ENCODE results near the gene RBM20.

GRCh38 chr10:110616493-110617033 is 27.6 kb upstream of the RBM20 start:
- TF ChIP-seq POLR2A (IDR thresholded peaks at IDR 0.05; ENCODE audit: low read depth, low read length): no peak
- TF ChIP-seq CTCF (conservative IDR thresholded peaks at IDR 0.05; ENCODE audit: low read depth, low read length): no peak
- TF ChIP-seq CEBPB (IDR thresholded peaks at IDR 0.05; ENCODE audit: low read depth, low read length): no peak
- no peak for TF ChIP-seq MAZ (IDR thresholded peaks at IDR 0.05; ENCODE audit: borderline replicate concordance, low read depth, low read length)
- TF ChIP-seq RFX5 (IDR thresholded peaks at IDR 0.05; ENCODE audit: low read depth, low read length): no peak
- no peak for TF ChIP-seq RAD21 (IDR thresholded peaks at IDR 0.05; ENCODE audit: low read length)
- TF ChIP-seq RCOR1 (IDR thresholded peaks at IDR 0.05; ENCODE audit: insufficient replicate concordance, low read length): no peak
- no peak for TF ChIP-seq MXI1 (IDR thresholded peaks at IDR 0.05; ENCODE audit: borderline replicate concordance, low read depth, low read length)
- TF ChIP-seq FOS (IDR thresholded peaks at IDR 0.05; ENCODE audit: low read depth, low read length): no peak
- no peak for TF ChIP-seq ELK1 (IDR thresholded peaks at IDR 0.05; ENCODE audit: borderline replicate concordance, low read depth, low read length)
- no peak for TF ChIP-seq BHLHE40 (IDR thresholded peaks at IDR 0.05; ENCODE audit: low read depth, low read length)
- no peak for TF ChIP-seq CHD1 (IDR thresholded peaks at IDR 0.05; ENCODE audit: low read depth, low read length)
